Measurements from ENCODE around the gene FAAP20. TPM values are rescaled to one million over a fixed set of nuclear protein-coding genes. Genes with fewer than 3 reads are reported as not detected.

The FAAP20 gene
- total RNA-seq, 8 experiments from 2014 or later = 8.9 to 50.6 (median 25.5) TPM

Other genes with a start within 250 kb of the FAAP20 start
- 1 to 10 TPM in 2 of 8 experiments, under 1 TPM in 5, not detected in 1; 0.22 to 3.7 (median 0.46) TPM for gene CFAP74, start 191.0 kb downstream of the FAAP20 start, total RNA-seq
- gene GABRD, start 175.4 kb downstream of the FAAP20 start, total RNA-seq = 1 to 10 TPM in 2 of 8 experiments, under 1 TPM in 5, not detected in 1; 0.16 to 2.7 (median 0.46) TPM
- 10 to 100 TPM in 5 of 8 experiments, 1 to 10 TPM in 3; 1.1 to 39.0 (median 23.6) TPM for gene PRKCZ, start 144.4 kb downstream of the FAAP20 start, total RNA-seq
- gene SKI, start 33.5 kb upstream of the FAAP20 start, total RNA-seq = 10 to 100 TPM in 7 of 8 experiments, 1 to 10 TPM in 1; 5.0 to 36.8 (median 22.6) TPM
- 10 to 100 TPM; 13.5 to 28.6 (median 21.8) TPM for gene MORN1, start 196.8 kb upstream of the FAAP20 start, total RNA-seq
- gene RER1, start 197.1 kb upstream of the FAAP20 start, total RNA-seq = 100 to 1,000 TPM in 2 of 8 experiments, 10 to 100 TPM in 6; 57.8 to 165 (median 86.4) TPM
- gene PEX10, start 217.8 kb upstream of the FAAP20 start, total RNA-seq = 10 to 100 TPM; 11.3 to 27.8 (median 20.9) TPM

Data from motor neuron (in vitro differentiated cells).